ENCODE data around the gene TCEAL1.
A peak's percentile ranks its signal among the peaks of the same experiment; 100 is the strongest.
"Not testable (repeated sequence)": the region's sequence is repeated elsewhere in the genome, so short reads cannot be mapped to it uniquely, and the experiment has no call there.

The TCEAL1 gene

GRCh38 chrX:103631145-103631544 is 2.4 kb downstream of the TCEAL1 start:
- no peak for DNase-seq

GRCh38 chrX:103635436-103635835 is 6.7 kb downstream of the TCEAL1 start:
- no peak for DNase-seq

- DNase-seq = no peak
These were observed 9.0 kb downstream of the TCEAL1 start for GRCh38 chrX:103637604-103638338.

- DNase-seq = peak in 21 of 58 donors; percentile 0 to 42 (median 3)
These were observed 9.9 kb downstream of the TCEAL1 start for GRCh38 chrX:103638479-103639346.

GRCh38 chrX:103640401-103641155 is 11.8 kb downstream of the TCEAL1 start:
- no peak for DNase-seq

- no peak for DNase-seq
These were observed 15.3 kb downstream of the TCEAL1 start for GRCh38 chrX:103644125-103644524.

- DNase-seq = no peak
These were observed 18.9 kb downstream of the TCEAL1 start for GRCh38 chrX:103647630-103648029.

GRCh38 chrX:103651151-103651773 is 22.5 kb downstream of the TCEAL1 start:
- no peak for DNase-seq

- DNase-seq = not testable (repeated sequence)
These were observed 26.6 kb downstream of the TCEAL1 start for GRCh38 chrX:103655230-103656000.

GRCh38 chrX:103656617-103657016 is 27.8 kb downstream of the TCEAL1 start:
- DNase-seq = no peak

- DNase-seq = not testable (repeated sequence)
These were observed 28.3 kb downstream of the TCEAL1 start for GRCh38 chrX:103657066-103657465.

- DNase-seq = no peak
These were observed 30.1 kb downstream of the TCEAL1 start for GRCh38 chrX:103658681-103659433.

- not testable (repeated sequence) for DNase-seq
These were observed 30.7 kb downstream of the TCEAL1 start for GRCh38 chrX:103659460-103659859.

- peak in 4 of 58 donors; percentile 0 to 10 (median 0) for DNase-seq
These were observed 35.4 kb downstream of the TCEAL1 start for GRCh38 chrX:103663981-103664762.

GRCh38 chrX:103666202-103667107 is 37.7 kb downstream of the TCEAL1 start:
- DNase-seq = no peak

- DNase-seq = no peak
These were observed 41.0 kb downstream of the TCEAL1 start for GRCh38 chrX:103669745-103670144.
